PFSK-1 (cell line): ENCODE data around the gene TSPAN33.

ENCODE experiments used
- FOXP2 ChIP-seq: optimal IDR thresholded peaks from 2 replicates; pipeline ENCODE3; 2011; ENCODE audit warnings: borderline replicate concordance, control low read depth, inconsistent platforms; ENCODE audit not compliant: insufficient read depth; ENCODE audit errors: extremely low read length, extremely low read depth
- POLR2AphosphoS5 ChIP-seq: IDR thresholded peaks from 2 replicates; pipeline ENCODE4 v1.6.1; 2012; ENCODE audit warnings: low read depth, mild to moderate bottlenecking, control low read depth, low read length, moderate library complexity
- SIN3A ChIP-seq: IDR thresholded peaks from 2 replicates; pipeline ENCODE4 v1.6.1; 2012; ENCODE audit warnings: mild to moderate bottlenecking, low read length, moderate library complexity, borderline replicate concordance; ENCODE audit not compliant: insufficient read depth
- TAF1 ChIP-seq: IDR thresholded peaks from 2 replicates; pipeline ENCODE4 v1.6.1; 2012; ENCODE audit warnings: low read length, control low read depth, borderline replicate concordance; ENCODE audit not compliant: insufficient read depth
- TF ChIP-seq, protein P1 (sequence below), 2 experiments: IDR thresholded peaks; 2 replicates each; pipeline versions ENCODE4 v1.6.1 to v1.8.0; 2011 to 2012; ENCODE audit warnings: low read depth in 2 of 2, low read length in 2 of 2, control low read depth in 1 of 2, inconsistent platforms in 1 of 2, mild to moderate bottlenecking in 1 of 2, moderate library complexity in 1 of 2; ENCODE audit not compliant: insufficient read depth in 1 of 2

Gene TSPAN33

GRCh38 chr7:129122078-129122750 is 22.3 kb upstream of the TSPAN33 start:
- TF ChIP-seq POLR2AphosphoS5 (no peak), SIN3A (no peak), TAF1 (no peak), FOXP2 (no peak)
- TF ChIP-seq, protein P1, sequence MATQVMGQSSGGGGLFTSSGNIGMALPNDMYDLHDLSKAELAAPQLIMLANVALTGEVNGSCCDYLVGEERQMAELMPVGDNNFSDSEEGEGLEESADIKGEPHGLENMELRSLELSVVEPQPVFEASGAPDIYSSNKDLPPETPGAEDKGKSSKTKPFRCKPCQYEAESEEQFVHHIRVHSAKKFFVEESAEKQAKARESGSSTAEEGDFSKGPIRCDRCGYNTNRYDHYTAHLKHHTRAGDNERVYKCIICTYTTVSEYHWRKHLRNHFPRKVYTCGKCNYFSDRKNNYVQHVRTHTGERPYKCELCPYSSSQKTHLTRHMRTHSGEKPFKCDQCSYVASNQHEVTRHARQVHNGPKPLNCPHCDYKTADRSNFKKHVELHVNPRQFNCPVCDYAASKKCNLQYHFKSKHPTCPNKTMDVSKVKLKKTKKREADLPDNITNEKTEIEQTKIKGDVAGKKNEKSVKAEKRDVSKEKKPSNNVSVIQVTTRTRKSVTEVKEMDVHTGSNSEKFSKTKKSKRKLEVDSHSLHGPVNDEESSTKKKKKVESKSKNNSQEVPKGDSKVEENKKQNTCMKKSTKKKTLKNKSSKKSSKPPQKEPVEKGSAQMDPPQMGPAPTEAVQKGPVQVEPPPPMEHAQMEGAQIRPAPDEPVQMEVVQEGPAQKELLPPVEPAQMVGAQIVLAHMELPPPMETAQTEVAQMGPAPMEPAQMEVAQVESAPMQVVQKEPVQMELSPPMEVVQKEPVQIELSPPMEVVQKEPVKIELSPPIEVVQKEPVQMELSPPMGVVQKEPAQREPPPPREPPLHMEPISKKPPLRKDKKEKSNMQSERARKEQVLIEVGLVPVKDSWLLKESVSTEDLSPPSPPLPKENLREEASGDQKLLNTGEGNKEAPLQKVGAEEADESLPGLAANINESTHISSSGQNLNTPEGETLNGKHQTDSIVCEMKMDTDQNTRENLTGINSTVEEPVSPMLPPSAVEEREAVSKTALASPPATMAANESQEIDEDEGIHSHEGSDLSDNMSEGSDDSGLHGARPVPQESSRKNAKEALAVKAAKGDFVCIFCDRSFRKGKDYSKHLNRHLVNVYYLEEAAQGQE (IDR thresholded peaks at IDR 0.05; ENCODE audit: insufficient read depth in 1 of 2, low read depth in 2 of 2, low read length in 2 of 2) = no peak

- TF ChIP-seq, protein P1 (IDR thresholded peaks at IDR 0.05; ENCODE audit: insufficient read depth in 1 of 2, low read depth in 2 of 2, low read length in 2 of 2) = no peak
- TF ChIP-seq TAF1 = no peak
- no peak for TF ChIP-seq FOXP2
- TF ChIP-seq SIN3A = no peak
Measured at GRCh38 chr7:129122751-129123509, 21.6 kb upstream of the TSPAN33 start.

- TF ChIP-seq, protein P1 (IDR thresholded peaks at IDR 0.05; ENCODE audit: insufficient read depth in 1 of 2, low read depth in 2 of 2, low read length in 2 of 2) = no peak
- no peak for TF ChIP-seq POLR2AphosphoS5
- no peak for TF ChIP-seq SIN3A
- no peak for TF ChIP-seq TAF1
- no peak for TF ChIP-seq FOXP2
Measured at GRCh38 chr7:129123510-129123857, 21.0 kb upstream of the TSPAN33 start.

GRCh38 chr7:129126314-129126713 is 18.2 kb upstream of the TSPAN33 start:
- no peak for TF ChIP-seq TAF1
- TF ChIP-seq, protein P1 (IDR thresholded peaks at IDR 0.05; ENCODE audit: insufficient read depth in 1 of 2, low read depth in 2 of 2, low read length in 2 of 2) = no peak
- TF ChIP-seq POLR2AphosphoS5 = no peak
- no peak for TF ChIP-seq SIN3A
- TF ChIP-seq FOXP2 = no peak
